ENCODE results near the gene GPATCH11.

The GPATCH11 gene

GRCh38 chr2:37083873-37084794, at the start of gene GPATCH11, which contains the start of gene HEATR5B:
TSS of gene GPATCH11 (plus strand) at chr2:37084518. CDS start at chr2:37088382, 3,864 bp downstream.
TSS of gene HEATR5B (minus strand) at chr2:37084372. CDS start at chr2:37083414, 958 bp downstream.
- DNase-seq = peak; percentile 98

DNA sequence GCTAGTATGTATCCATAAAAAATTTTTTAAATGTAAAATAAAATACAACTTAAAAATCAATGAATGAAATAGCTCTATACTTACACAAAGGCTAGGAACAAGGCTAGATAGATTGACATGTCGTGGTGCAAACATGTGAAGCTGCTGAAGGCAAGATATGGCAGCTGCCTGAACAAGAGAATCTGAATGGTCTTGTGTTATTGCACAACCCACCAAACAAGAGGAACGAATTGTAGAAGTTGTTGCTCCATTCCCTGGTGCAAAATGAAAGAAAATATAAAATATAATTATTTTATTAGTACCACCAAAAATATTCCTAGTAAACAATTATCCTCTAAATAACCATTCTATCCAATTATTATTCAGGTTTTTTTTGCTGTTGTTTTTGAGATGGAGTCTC, 46.5 kb upstream of the GPATCH11 start:
- DNase-seq = no peak

GRCh38 chr2:37039580-37039979, 44.7 kb upstream of the GPATCH11 start:
- no peak for DNase-seq

GRCh38 chr2:37052600-37053332, 31.6 kb upstream of the GPATCH11 start:
- DNase-seq = no peak

DNA sequence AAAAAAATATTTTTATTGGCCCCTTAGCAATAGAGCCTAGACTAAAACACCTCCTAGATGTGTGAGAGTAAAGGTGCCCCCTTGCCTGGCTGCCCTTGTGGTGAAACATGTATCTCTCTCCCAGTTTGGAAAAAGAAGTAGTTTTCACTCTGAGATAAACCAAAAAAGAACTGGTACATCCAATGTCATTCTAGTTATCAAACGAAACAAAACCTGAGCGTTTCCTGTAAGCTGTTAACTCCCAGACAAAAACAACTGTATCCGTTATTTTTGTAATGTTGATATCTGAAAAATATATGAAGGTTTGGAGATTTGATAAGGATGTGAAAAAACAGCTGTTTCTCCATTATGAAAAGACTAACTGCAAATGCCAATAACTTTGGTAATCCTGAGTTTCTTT, 24.5 kb upstream of the GPATCH11 start:
- no peak for DNase-seq

DNA sequence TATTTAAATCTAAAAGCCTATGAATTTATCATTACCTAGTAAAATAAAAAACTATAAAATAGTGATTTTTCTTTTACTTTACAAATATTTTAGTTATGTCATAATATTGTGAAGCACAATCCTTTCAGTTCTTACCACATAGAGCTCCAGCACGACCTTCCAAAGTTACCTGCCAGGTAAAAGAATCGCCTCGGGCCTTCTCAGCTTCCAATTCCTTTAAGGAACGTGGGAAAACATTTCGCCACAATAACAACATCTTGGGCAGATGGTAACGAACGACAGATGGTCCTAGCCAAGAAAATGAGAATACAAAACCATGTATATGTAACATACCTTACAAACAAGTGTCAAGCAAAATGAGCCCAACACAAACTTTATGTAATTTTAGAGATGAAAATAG, 23.9 kb upstream of the GPATCH11 start:
- DNase-seq = no peak

DNA sequence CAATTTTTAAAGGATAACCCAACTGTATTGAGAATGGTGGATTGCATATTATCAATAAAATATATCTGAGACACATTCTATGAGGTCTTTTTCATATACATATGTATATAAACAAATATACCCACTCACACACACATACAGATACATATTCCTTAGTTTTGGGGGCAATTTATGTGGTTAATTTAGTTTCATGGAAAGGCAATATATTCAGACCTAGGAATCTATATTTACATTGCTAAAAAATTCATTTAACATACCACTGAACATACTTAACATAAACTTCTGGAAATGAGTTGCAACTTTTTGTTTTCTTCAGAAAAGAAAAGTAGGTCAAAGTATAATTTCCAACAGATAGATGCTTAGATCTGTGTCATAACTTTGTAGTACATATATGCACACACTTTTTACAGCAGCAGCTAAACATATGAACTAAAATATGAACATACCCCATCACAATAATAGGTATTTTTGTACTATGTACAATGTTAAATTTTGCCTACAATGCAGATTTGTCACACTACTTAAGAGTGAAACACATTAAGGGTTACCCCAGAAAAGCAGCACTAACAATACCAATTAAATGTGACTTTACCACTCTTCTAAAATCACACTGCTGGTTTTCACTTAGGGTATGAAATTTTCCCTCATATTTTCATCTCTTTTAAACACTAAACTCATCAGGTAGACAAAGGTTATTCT, 23.2 kb upstream of the GPATCH11 start:
- no peak for DNase-seq

DNA sequence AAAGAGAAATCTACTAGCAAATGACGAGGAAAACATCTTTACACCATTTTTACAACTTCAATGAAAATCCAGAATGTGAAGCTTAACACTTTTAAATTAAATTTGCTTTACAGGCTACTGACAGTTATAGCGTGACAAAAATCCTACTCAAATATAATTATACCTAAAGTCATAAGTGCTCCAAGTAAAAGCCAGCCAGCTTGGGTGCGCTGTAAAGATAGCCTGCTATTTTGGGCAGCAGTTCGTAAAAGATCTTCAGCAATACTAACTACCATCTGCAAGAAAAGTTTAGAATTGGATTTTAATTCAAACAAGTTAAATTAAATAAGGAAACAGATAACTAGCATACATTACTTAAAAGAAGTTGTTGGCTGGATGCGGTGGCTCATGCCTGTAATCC, 22.5 kb upstream of the GPATCH11 start:
- no peak for DNase-seq

DNA sequence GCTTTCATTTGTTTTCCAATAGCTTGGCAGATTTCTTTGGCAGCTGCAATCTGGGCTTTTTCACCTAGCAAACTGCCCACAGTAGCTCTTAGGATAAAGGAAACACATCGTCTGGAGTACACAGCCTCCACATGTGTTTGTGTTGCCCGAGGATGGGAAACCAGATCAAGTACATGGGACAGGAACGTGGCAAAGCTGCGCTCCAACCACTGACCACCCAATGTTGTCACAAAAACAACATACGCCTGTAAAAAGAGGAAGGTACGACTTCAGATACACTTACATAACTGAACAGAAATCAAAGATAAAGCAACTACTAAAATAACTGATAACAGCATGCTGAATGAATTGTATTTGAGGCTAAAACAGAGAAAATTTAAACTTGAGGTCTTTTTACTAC, 15.6 kb upstream of the GPATCH11 start:
- no peak for DNase-seq

- DNase-seq = no peak
These were observed 13.4 kb upstream of the GPATCH11 start for GRCh38 chr2:37070931-37071330.

DNA sequence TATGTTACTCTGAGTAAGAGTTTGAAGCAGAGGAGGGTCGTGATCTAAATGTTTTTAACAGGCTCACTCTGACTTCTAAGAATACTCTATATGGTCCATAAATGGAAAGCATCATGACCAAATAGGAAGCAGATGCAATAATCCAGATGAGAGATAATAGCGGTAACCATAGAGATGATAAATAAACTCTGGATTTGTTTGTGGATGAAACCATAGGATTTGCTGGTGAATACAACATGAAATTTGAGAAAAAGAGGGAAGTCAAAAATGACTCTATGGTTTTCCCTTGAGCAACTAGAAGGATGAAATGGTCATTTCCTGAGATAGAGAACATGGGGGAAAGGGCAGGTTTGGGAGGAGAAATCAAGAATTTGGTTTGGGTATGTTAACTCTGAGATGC, 4.1 kb upstream of the GPATCH11 start:
- peak in 1 of 2 experiments; percentile 5 for DNase-seq

DNA sequence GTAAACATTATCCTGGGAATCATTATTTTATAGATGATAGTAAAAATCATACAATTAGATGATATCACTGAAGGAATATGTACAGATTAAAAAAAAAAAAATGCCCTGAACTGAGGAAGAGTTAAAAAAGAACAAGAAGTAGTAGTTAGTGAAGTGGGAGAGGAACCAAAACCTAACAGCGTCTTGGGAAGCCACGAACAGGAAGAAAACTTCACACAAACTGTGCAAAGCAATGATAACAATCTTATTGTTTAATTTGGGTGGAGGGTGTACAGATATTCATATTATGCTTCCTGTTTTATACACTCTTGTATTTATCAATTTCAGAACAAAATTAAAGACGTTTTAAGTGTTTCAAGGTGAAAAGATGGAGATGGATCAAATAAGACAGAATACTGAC, 3.6 kb upstream of the GPATCH11 start:
- peak; percentile 10 to 21 for DNase-seq

DNA sequence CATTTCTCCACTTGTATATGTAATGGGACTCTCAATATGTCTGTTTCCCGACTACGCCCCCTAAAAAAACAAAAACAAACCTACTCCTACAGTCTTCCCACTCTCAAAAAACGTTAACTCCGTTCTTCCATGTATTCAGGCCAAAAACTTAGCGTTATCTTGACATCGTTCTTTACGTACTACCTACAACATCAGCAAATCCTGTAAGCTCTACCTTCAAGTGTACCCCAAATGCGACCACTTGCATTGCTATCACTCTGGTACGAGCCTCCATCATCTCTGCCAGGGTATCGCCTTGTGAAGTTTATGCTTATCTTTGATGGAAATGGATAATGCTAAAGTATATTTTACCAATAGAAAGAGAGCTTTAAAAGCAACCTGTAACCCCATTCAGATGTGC, 479 bp downstream of the GPATCH11 start:
- no peak for DNase-seq

- no peak for DNase-seq
These were observed 1.4 kb downstream of the GPATCH11 start for GRCh38 chr2:37085731-37086147.

GRCh38 chr2:37090019-37090477, 5.7 kb downstream of the GPATCH11 start:
- no peak for DNase-seq

- no peak for DNase-seq
These were observed 7.6 kb downstream of the GPATCH11 start for GRCh38 chr2:37091873-37092272.

- no peak for DNase-seq
These were observed 12.2 kb downstream of the GPATCH11 start for GRCh38 chr2:37096568-37096967.

- DNase-seq = no peak
These were observed 14.2 kb downstream of the GPATCH11 start for GRCh38 chr2:37098416-37099118.

DNA sequence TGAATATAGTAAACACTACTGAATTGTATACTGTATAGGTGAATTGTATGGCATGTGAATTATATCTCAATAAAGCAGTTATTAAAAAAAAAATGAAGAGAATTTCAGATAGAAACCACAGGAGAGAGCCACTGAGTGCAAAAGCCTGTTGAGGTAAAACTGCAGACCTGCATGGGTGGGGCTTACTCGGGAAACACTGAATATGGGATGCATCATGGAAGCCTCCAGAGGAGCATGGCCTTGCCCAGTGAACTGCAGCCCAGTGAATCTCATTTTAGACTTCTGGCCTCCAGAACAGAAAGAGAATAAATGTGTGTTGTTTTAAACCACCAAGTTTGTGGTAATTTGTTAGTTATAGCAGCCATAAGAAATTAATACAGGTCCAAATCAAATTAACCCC, 15.7 kb downstream of the GPATCH11 start:
- DNase-seq = no peak

GRCh38 chr2:37102588-37102987, 18.3 kb downstream of the GPATCH11 start:
- no peak for DNase-seq

DNA sequence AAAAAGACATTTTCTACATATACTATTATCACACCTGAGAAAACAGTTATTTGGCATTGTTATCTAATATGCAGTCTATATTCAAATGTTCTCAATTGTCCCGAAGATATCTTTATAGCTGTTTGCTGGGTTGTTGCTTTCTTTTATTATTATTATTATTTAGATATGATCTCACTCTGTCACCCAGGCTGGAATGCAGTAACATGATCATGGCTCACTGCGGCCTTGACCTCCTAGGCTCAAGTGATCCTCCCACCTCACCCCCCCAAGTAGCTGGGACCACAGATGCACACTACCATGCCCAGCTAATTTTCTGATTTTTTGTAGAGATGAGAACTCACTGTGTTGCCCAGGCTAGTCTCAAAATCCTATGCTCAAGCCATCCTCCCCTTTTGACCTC, 19.9 kb downstream of the GPATCH11 start:
- no peak for DNase-seq

- DNase-seq = no peak
These were observed 20.8 kb downstream of the GPATCH11 start for GRCh38 chr2:37105150-37105549.

- DNase-seq = no peak
These were observed 25.2 kb downstream of the GPATCH11 start for GRCh38 chr2:37109523-37109922.

All from Kasumi-1 (cell line).